UCSD-AML1 (cell line): ENCODE results near the gene MCCC1.
"Not testable (repeated sequence)": the region's sequence is repeated elsewhere in the genome, so short reads cannot be mapped to it uniquely, and the experiment has no call there.

ENCODE experiments used
- DNase-seq: peaks from one replicate; lab custom pipeline; 2025; ENCODE audit not compliant: unreplicated experiment; lab: John Stamatoyannopoulos, UW

Gene MCCC1

GRCh38 chr3:183099026-183099837 lies at the start of gene MCCC1:
TSS of gene MCCC1 (minus strand) at chr3:183099496. CDS start at chr3:183099440, 56 bp downstream.
- peak; percentile 97 for DNase-seq

- no peak for DNase-seq
Observed at GRCh38 chr3:183148056-183148455, 48.8 kb upstream of the MCCC1 start.

GRCh38 chr3:183144363-183144762 lies 45.1 kb upstream of the MCCC1 start:
- no peak for DNase-seq

GRCh38 chr3:183142199-183142598 lies 42.9 kb upstream of the MCCC1 start:
- DNase-seq = no peak

GRCh38 chr3:183134844-183135243 lies 35.5 kb upstream of the MCCC1 start:
- no peak for DNase-seq

- no peak for DNase-seq
Observed at GRCh38 chr3:183132409-183132808, 33.1 kb upstream of the MCCC1 start.

GRCh38 chr3:183131735-183132134 lies 32.4 kb upstream of the MCCC1 start:
- DNase-seq = no peak

- DNase-seq = no peak
Observed at GRCh38 chr3:183131186-183131725, 32.0 kb upstream of the MCCC1 start.

- no peak for DNase-seq
Observed at GRCh38 chr3:183129243-183129642, 29.9 kb upstream of the MCCC1 start.

GRCh38 chr3:183128709-183129108 lies 29.4 kb upstream of the MCCC1 start:
- no peak for DNase-seq

- no peak for DNase-seq
Observed at GRCh38 chr3:183123891-183124290, 24.6 kb upstream of the MCCC1 start.

- DNase-seq = no peak
Observed at GRCh38 chr3:183122257-183122932, 23.1 kb upstream of the MCCC1 start.

GRCh38 chr3:183120538-183121215 lies 21.4 kb upstream of the MCCC1 start:
- no peak for DNase-seq

- DNase-seq = no peak
Observed at GRCh38 chr3:183117056-183117455, 17.8 kb upstream of the MCCC1 start.

GRCh38 chr3:183116025-183116614 lies 16.8 kb upstream of the MCCC1 start:
- DNase-seq = no peak

- DNase-seq = no peak
Observed at GRCh38 chr3:183114384-183115178, 15.3 kb upstream of the MCCC1 start.

GRCh38 chr3:183109847-183110246 lies 10.6 kb upstream of the MCCC1 start:
- not testable (repeated sequence) for DNase-seq

- DNase-seq = no peak
Observed at GRCh38 chr3:183108470-183108869, 9.2 kb upstream of the MCCC1 start.

- DNase-seq = no peak
Observed at GRCh38 chr3:183108001-183108449, 8.7 kb upstream of the MCCC1 start.

- DNase-seq = not testable (repeated sequence)
Observed at GRCh38 chr3:183107372-183107771, 8.1 kb upstream of the MCCC1 start.
